Neural cell (in vitro differentiated cells): Measurements from ENCODE around the gene CYP1A2. TPM values are rescaled to one million over a fixed set of nuclear protein-coding genes. Genes with fewer than 3 reads are reported as not detected.

ENCODE experiments used
- H2AFZ ChIP-seq: fragments of 200-600, 300-800 bp; sonication (generic), shearing (Covaris generic); 2 replicates; pipeline ENCODE4 v1.6.0; 2014; ENCODE audit warnings: low read depth, mild to moderate bottlenecking, antibody characterized with exemption, low read length, moderate library complexity
- H3F3A ChIP-seq: fragments of 200-600 bp; shearing (Covaris generic); 2 replicates; pipeline ENCODE4 v1.6.1; 2016; ENCODE audit warnings: mild to moderate bottlenecking, moderate library complexity, mixed read lengths, antibody characterized with exemption, low read length; ENCODE audit not compliant: insufficient read depth, poor library complexity, severe bottlenecking
- H3K27ac ChIP-seq: fragments of 200-600, 300-800 bp; sonication (generic), shearing (Covaris generic); 2 replicates; pipeline ENCODE4 v1.5.1; 2014; ENCODE audit warnings: mild to moderate bottlenecking, low read length, moderate library complexity
- H3K27me3 ChIP-seq: fragments of 300-800, 200-600 bp; sonication (generic), shearing (Covaris generic); 2 replicates; pipeline ENCODE4 v1.6.0; 2014; ENCODE audit warnings: mild to moderate bottlenecking, low read depth, low read length, moderate library complexity; ENCODE audit not compliant: insufficient read depth
- H3K36me3 ChIP-seq: fragments of 300-800, 200-600 bp; sonication (generic), shearing (Covaris generic); 2 replicates; pipeline ENCODE4 v1.5.1; 2014; ENCODE audit warnings: mild to moderate bottlenecking, antibody characterized with exemption, low read length, moderate library complexity; ENCODE audit not compliant: insufficient read depth
- H3K4me2 ChIP-seq: fragments of 300-800, 200-600 bp; sonication (generic), shearing (Covaris generic); 2 replicates; pipeline ENCODE4 v1.6.0; 2014; ENCODE audit warnings: mild to moderate bottlenecking, low read length
- H3K4me3 ChIP-seq: fragments of 300-800, 200-600 bp; sonication (generic), shearing (Covaris generic); 2 replicates; pipeline ENCODE4 v1.5.1; 2014; ENCODE audit warnings: mild to moderate bottlenecking, low read length, moderate library complexity
- H3K79me2 ChIP-seq: fragments of 200-600 bp; shearing (Covaris generic); replicated peaks from 2 replicates; pipeline ENCODE4 v1.6.0; 2014; ENCODE audit warnings: mild to moderate bottlenecking, low read length, moderate library complexity; ENCODE audit not compliant: insufficient read depth
- H3K9ac ChIP-seq: fragments of 300-800, 200-600 bp; sonication (generic), shearing (Covaris generic); 2 replicates; pipeline ENCODE4 v1.6.1; 2016; ENCODE audit warnings: mild to moderate bottlenecking, low read length, mixed read lengths
- H3K9me2 ChIP-seq: fragments of 200-600 bp; shearing (Covaris generic); 2 replicates; pipeline ENCODE4 v1.6.1; 2016; ENCODE audit warnings: mild to moderate bottlenecking, low read length, mixed read lengths; ENCODE audit not compliant: insufficient read depth
- H3K9me3 ChIP-seq: fragments of 200-600, 300-800 bp; sonication (generic), shearing (Covaris generic); 2 replicates; pipeline ENCODE4 v1.6.1; 2016; ENCODE audit warnings: mild to moderate bottlenecking, mixed run types, low read length, moderate library complexity, mixed read lengths
- H4K20me1 ChIP-seq: fragments of 200-600 bp; shearing (Covaris generic); 2 replicates; pipeline ENCODE4 v1.6.1; 2016; ENCODE audit warnings: mild to moderate bottlenecking, mixed run types; ENCODE audit not compliant: insufficient read depth
- EP300 ChIP-seq: fragments of 450-650 bp; conservative IDR thresholded peaks from 2 replicates; pipeline ENCODE4 v1.6.1; 2014; ENCODE audit warnings: antibody characterized with exemption, mild to moderate bottlenecking, moderate library complexity; ENCODE audit not compliant: poor library complexity, severe bottlenecking
- EZH2 ChIP-seq: fragments of 200-600, 300-800 bp; shearing (Covaris generic), sonication (generic); IDR thresholded peaks from 2 replicates; pipeline ENCODE4 v1.6.1; 2014; ENCODE audit warnings: antibody characterized with exemption, low read length, borderline replicate concordance, mild to moderate bottlenecking; ENCODE audit not compliant: insufficient read depth, poor library complexity, severe bottlenecking
- MXI1 ChIP-seq: fragments of 450-650 bp; conservative IDR thresholded peaks from 2 replicates; pipeline ENCODE4 v1.6.1; 2014; ENCODE audit warnings: antibody characterized with exemption, mild to moderate bottlenecking; ENCODE audit not compliant: poor library complexity, severe bottlenecking
- POLR2AphosphoS5 ChIP-seq: IDR thresholded peaks from 2 replicates; pipeline ENCODE4 v1.6.1; 2012
- RAD21 ChIP-seq: fragments of 450-650 bp; conservative IDR thresholded peaks from 2 replicates; pipeline ENCODE4 v1.6.1; 2014; ENCODE audit warnings: antibody characterized with exemption, mild to moderate bottlenecking, moderate library complexity
- REST ChIP-seq: IDR thresholded peaks from 2 replicates; pipeline ENCODE4 v1.6.1; 2012; ENCODE audit warnings: borderline replicate concordance
- SMC3 ChIP-seq: fragments of 450-650 bp; conservative IDR thresholded peaks from 2 replicates; pipeline ENCODE4 v1.6.1; 2014; ENCODE audit warnings: antibody characterized with exemption, mild to moderate bottlenecking, moderate library complexity; ENCODE audit not compliant: poor library complexity
- TAF1 ChIP-seq: IDR thresholded peaks from 2 replicates; pipeline ENCODE4 v1.6.1; 2012; ENCODE audit warnings: low read depth
- polyA plus RNA-seq: library from polyadenylated mRNA; depleted of rRNA; stranded (reverse); fragments of >200 nt; gene quantifications from 2 replicates; pipeline ENCODE4 v1.2.3, GENCODE V29; 2014
- TF ChIP-seq, protein P1 (sequence below): fragments of 450-650 bp; IDR thresholded peaks from 2 replicates; pipeline ENCODE4 v1.5.1; 2014; ENCODE audit warnings: antibody characterized with exemption, mild to moderate bottlenecking, moderate library complexity; ENCODE audit not compliant: poor library complexity, severe bottlenecking

The CYP1A2 gene
- polyA plus RNA-seq, 1 donor from 2014 or later: not detected

DNA sequence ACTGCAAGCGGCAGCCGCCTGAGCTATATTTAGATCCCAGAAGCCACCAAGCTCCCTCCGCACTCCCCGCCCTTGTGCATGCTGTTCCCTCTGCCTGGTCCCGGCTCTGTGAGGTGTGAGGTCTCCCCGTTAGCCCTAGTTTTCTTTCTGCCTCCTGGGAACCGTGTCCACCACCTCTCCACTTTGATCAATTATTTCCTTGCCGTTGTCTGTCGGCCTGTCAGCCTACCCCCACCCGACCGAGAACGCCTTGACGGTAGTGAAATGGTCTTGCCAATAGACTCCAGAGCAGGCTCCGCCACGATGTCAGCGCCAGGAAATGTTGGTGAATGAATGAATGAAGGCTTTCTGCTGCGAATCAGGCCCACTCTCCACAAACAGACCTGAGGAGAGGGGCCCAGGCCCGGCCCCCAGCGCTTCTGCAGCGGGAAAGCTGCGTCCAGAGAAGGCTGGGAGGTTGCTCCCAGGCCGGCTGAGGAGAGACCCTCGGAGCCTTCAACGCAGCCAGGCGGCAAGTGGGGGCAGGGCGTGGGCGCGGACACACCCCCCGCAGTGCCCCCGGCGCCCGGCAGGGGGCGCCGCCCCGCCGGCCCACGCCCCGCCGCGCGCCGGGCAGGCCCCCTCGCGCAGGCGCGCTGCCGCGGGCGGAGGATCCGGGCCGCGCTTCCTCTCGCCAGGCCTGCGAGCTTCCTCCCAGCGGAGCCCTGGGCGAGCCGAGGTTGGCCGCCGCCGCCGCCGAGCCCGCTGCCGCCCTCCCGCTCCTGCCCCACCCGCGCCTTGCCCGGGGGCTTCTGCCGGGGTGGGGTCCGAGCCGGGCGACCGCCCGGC lies 33.0 kb downstream of the CYP1A2 start, which contains the start of gene CSK (continued):
- TF ChIP-seq REST (peak; percentile 86), POLR2AphosphoS5 (peak; percentile 89)

- peaks cover 37% of the 10 kb centered on the region for H3K79me2 ChIP-seq
- no peaks in the 10 kb centered on the region for H3K36me3 ChIP-seq
- H3K9me3 ChIP-seq: no peaks in the 10 kb centered on the region
- H3K27ac ChIP-seq: no peak overlapping the region
- H3K27me3 ChIP-seq: no peaks in the 10 kb centered on the region
- H2AFZ ChIP-seq: no peak overlapping the region
- H3F3A ChIP-seq: no peaks in the 10 kb centered on the region
- TF ChIP-seq MXI1 (peak; percentile 25), RAD21 (no peak)
- H3K9me2 ChIP-seq: no peaks in the 10 kb centered on the region
- peak overlapping the region; percentile 81 for H3K9ac ChIP-seq
- peaks cover 5% of the 10 kb centered on the region for H4K20me1 ChIP-seq
- H3K4me3 ChIP-seq: peak overlapping the region; percentile 73
- peak overlapping the region; percentile 94 for H3K4me2 ChIP-seq
Observed at GRCh38 chr15:74782259-74783071, 33.8 kb downstream of the CYP1A2 start.

- peak overlapping the region; percentile 94 for H3K4me2 ChIP-seq
- H3K36me3 ChIP-seq: no peaks in the 10 kb centered on the region
- no peaks in the 10 kb centered on the region for H3K27me3 ChIP-seq
- H3K9ac ChIP-seq: peak overlapping the region; percentile 81
- no peak for TF ChIP-seq EZH2
- no peak for TF ChIP-seq POLR2AphosphoS5
- TF ChIP-seq RAD21: no peak
- TF ChIP-seq TAF1: no peak
- no peak for TF ChIP-seq REST
- TF ChIP-seq EP300: no peak
- TF ChIP-seq, protein P1, sequence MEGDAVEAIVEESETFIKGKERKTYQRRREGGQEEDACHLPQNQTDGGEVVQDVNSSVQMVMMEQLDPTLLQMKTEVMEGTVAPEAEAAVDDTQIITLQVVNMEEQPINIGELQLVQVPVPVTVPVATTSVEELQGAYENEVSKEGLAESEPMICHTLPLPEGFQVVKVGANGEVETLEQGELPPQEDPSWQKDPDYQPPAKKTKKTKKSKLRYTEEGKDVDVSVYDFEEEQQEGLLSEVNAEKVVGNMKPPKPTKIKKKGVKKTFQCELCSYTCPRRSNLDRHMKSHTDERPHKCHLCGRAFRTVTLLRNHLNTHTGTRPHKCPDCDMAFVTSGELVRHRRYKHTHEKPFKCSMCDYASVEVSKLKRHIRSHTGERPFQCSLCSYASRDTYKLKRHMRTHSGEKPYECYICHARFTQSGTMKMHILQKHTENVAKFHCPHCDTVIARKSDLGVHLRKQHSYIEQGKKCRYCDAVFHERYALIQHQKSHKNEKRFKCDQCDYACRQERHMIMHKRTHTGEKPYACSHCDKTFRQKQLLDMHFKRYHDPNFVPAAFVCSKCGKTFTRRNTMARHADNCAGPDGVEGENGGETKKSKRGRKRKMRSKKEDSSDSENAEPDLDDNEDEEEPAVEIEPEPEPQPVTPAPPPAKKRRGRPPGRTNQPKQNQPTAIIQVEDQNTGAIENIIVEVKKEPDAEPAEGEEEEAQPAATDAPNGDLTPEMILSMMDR: no peak
- no peak for TF ChIP-seq MXI1
- no peak for TF ChIP-seq SMC3
- H3K79me2 ChIP-seq: peaks cover 44% of the 10 kb centered on the region
- no peaks in the 10 kb centered on the region for H3K9me2 ChIP-seq
- H4K20me1 ChIP-seq: peaks cover 5% of the 10 kb centered on the region
- no peak overlapping the region for H2AFZ ChIP-seq
- H3K4me3 ChIP-seq: peak overlapping the region; percentile 73
- H3K9me3 ChIP-seq: no peaks in the 10 kb centered on the region
- no peaks in the 10 kb centered on the region for H3F3A ChIP-seq
- no peak overlapping the region for H3K27ac ChIP-seq
Observed at GRCh38 chr15:74783072-74783807, 34.6 kb downstream of the CYP1A2 start.
